ENCODE data around the gene ARHGAP15.

The ARHGAP15 gene

DNA sequence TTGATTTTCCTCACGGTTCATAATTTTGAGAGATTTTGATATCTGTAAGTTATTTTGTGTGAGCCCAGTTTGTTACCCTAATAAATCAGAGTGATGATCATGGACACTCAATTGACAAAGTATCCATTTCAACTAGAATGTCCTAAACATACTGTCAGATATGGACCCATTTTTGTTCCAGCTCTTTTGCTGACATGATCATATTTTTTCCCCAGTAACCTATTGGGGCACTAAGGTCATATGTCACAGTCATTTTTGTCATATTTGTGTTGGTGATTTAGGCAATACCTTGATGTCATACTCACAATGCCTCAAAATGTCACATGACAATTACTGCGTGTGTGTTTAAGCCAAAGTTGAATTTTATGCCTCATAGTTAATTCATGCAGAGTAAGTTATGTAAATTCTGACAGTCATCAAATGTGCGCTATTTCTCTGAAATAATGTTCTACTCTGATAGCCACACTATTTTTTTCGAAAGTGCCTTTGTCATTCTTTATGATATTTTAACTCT is 218.7 kb downstream of the ARHGAP15 start:
- no peak overlapping the region for H3K27ac Mint-ChIP-seq
- TF ChIP-seq, protein P1, sequence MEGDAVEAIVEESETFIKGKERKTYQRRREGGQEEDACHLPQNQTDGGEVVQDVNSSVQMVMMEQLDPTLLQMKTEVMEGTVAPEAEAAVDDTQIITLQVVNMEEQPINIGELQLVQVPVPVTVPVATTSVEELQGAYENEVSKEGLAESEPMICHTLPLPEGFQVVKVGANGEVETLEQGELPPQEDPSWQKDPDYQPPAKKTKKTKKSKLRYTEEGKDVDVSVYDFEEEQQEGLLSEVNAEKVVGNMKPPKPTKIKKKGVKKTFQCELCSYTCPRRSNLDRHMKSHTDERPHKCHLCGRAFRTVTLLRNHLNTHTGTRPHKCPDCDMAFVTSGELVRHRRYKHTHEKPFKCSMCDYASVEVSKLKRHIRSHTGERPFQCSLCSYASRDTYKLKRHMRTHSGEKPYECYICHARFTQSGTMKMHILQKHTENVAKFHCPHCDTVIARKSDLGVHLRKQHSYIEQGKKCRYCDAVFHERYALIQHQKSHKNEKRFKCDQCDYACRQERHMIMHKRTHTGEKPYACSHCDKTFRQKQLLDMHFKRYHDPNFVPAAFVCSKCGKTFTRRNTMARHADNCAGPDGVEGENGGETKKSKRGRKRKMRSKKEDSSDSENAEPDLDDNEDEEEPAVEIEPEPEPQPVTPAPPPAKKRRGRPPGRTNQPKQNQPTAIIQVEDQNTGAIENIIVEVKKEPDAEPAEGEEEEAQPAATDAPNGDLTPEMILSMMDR (IDR thresholded peaks at IDR 0.05), result no peak
- no peaks in the 10 kb centered on the region for H3K36me3 Mint-ChIP-seq (ENCODE audit: low read depth)

DNA sequence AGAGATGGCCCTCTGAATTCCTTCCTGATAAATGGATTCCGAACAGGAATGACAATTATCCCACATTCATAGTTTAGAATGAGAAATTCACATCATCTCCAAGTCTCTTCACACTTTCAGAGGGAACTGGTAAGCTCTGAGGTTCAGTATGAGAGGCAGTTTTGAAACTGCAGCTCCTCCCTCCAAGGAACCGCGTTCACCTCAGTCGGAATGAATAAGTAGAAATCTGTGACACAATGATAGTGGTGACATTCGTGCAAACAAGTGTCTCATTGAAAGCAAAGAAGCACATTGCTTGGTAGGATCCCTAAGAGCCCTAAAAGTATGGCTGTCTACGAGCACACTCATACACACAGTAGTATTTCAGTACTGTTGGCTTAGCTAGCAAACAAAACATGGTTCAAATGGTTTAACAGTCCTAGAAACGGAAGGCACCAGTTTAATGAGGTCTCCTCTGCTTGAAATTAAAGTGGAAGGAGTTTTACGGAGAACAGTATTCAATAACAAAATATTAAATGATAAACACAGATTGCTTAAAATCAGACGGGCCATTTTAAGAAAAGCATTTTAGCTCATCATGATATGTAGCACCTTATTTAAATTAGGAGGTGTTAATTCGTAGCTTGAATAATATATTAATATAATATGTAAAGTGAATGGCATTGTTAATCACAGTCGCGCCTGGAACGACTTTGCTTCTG is 225.0 kb downstream of the ARHGAP15 start:
- H3K27ac Mint-ChIP-seq, result peak overlapping the region; percentile 72
- no peaks in the 10 kb centered on the region for H3K27me3 Mint-ChIP-seq (ENCODE audit: low read depth, poor library complexity)
- no peak for DNase-seq
- TF ChIP-seq, protein P1 (IDR thresholded peaks at IDR 0.05), result no peak
- H3K9me3 Mint-ChIP-seq, result no peaks in the 10 kb centered on the region
- no peak overlapping the region for H3K4me3 Mint-ChIP-seq
- peaks cover 8% of the 10 kb centered on the region for H3K4me1 Mint-ChIP-seq
- H3K36me3 Mint-ChIP-seq (ENCODE audit: low read depth), result no peaks in the 10 kb centered on the region

More for the DNA sequence above, 218.7 kb downstream of the ARHGAP15 start:
- DNase-seq, result no peak
- peaks cover 4% of the 10 kb centered on the region for H3K4me1 Mint-ChIP-seq
- no peak overlapping the region for H3K4me3 Mint-ChIP-seq
- no peaks in the 10 kb centered on the region for H3K27me3 Mint-ChIP-seq (ENCODE audit: low read depth, poor library complexity)
- H3K9me3 Mint-ChIP-seq, result no peaks in the 10 kb centered on the region

DNA sequence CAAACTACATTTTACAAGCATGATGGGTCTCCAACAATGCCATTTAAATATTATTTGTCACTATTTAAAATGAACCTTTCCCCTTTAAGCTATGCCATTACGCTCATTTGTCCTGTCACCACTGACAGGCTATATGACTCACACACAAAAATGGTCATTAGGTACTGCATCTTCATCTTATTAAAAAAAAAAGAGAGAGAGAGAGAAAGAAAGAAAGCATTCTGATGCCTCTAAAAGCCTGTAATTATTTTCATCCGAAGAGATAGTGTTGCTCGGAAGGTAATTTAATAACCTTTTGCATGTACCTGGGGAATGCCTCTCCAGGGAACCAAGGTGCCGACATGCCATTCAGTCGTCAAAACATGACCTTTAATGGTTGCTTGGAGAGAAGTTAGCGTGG is 226.7 kb downstream of the ARHGAP15 start:
- TF ChIP-seq, protein P1 (IDR thresholded peaks at IDR 0.05), result no peak
- Mint-ChIP-seq H3K27ac (no peak overlapping the region), H3K9me3 (no peaks in the 10 kb centered on the region), H3K4me1 (peaks cover 8% of the 10 kb centered on the region), H3K27me3 (ENCODE audit: low read depth, poor library complexity) (no peaks in the 10 kb centered on the region), H3K36me3 (ENCODE audit: low read depth) (no peaks in the 10 kb centered on the region), H3K4me3 (no peak overlapping the region)
- DNase-seq, result no peak

DNA sequence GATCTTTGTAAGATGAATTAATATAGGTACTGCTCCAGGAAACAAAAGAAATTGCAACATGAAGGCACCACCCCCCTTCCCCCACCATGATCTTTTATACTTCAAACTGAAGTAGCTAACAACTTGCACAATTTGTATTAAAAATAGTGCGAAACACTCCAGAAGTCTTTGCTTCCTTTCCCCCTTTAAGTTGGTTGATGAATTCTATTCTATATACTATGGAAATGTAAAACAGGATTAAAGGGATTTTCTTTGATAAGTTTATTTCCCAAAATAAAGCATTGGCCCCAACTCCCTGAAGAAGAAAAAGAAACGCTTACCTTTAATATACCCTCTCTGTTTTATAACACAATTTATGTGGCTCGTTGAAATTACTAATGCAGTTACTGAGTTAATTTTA is 227.1 kb downstream of the ARHGAP15 start:
- Mint-ChIP-seq H3K27ac (no peak overlapping the region), H3K9me3 (no peaks in the 10 kb centered on the region)
- DNase-seq, result no peak

DNA sequence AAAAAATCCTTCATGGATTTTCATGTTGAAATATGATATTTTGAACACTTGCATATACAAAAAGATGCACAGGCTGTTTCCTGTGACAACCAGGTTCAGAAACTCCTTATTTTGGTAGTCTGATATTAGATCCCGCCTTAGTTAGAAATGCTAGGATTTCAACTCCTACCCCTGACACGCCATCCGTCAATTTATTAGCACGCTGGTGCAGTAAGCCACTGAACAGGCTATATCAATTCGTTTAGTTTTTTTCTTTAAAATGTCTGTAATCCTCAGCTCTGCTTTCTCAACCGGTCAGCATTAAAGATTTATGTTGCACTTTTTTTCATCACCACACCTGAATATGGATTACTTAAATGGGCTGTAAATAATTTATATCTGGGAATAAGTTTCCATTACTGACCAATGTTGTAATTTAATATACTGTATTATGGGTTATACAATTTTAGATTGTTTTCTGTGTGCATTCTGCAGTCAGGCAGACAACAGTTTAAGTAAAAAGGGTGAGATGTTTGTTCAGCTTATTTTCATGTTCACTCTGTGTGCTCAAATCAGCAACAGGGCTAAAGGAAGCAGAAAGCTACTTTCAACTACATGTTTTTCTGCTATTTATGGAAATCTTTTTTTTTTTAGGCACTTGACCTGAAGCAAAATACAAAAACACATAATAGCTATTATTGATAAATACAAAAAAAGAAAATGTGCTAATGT is 227.7 kb downstream of the ARHGAP15 start:
- H3K9me3 Mint-ChIP-seq, result no peaks in the 10 kb centered on the region
- peaks cover 8% of the 10 kb centered on the region for H3K4me1 Mint-ChIP-seq
- H3K27me3 Mint-ChIP-seq (ENCODE audit: low read depth, poor library complexity), result peaks cover 2% of the 10 kb centered on the region
- TF ChIP-seq, protein P1 (IDR thresholded peaks at IDR 0.05), result no peak
- no peak overlapping the region for H3K27ac Mint-ChIP-seq
- H3K4me3 Mint-ChIP-seq, result no peak overlapping the region
- DNase-seq, result no peak
- no peaks in the 10 kb centered on the region for H3K36me3 Mint-ChIP-seq (ENCODE audit: low read depth)

More for the DNA sequence above, 227.1 kb downstream of the ARHGAP15 start:
- H3K36me3 Mint-ChIP-seq (ENCODE audit: low read depth), result no peaks in the 10 kb centered on the region
- no peaks in the 10 kb centered on the region for H3K27me3 Mint-ChIP-seq (ENCODE audit: low read depth, poor library complexity)
- H3K4me3 Mint-ChIP-seq, result no peak overlapping the region
- peaks cover 8% of the 10 kb centered on the region for H3K4me1 Mint-ChIP-seq
- TF ChIP-seq, protein P1 (IDR thresholded peaks at IDR 0.05), result no peak
